ENCODE data around the gene SLC3A2.

Gene SLC3A2

GRCh38 chr11:62905927-62906531 lies 25.3 kb downstream of the SLC3A2 start:
- Histone ChIP-seq H3K27me3 (no peaks in the 10 kb centered on the region), H3K4me2 (peak overlapping the region in 3 of 11 experiments; percentile 7 to 17 (median 11); a peak in 1 of 22 replicates), H3K27ac (no peak overlapping the region), H4K20me1 (no peaks in the 10 kb centered on the region; a peak in 1 of 22 replicates), H3K9ac (no peak overlapping the region), H3K4me1 (peaks cover 0 to 25% (median 5%) of the 10 kb centered on the region in 10 experiments; a peak in 9 of 20 replicates), H3K36me3 (no peaks in the 10 kb centered on the region), H3K4me3 (no peak overlapping the region), H3K9me3 (replicated peaks in 1 of 11) (no peaks in the 10 kb centered on the region)
- no peak for TF ChIP-seq Cebpa-rat (IDR thresholded peaks at IDR 0.05)

- H3K27me3 ChIP-seq, result no peaks in the 10 kb centered on the region
- no peak overlapping the region for H3K9ac ChIP-seq
- TF ChIP-seq Cebpa-rat (IDR thresholded peaks at IDR 0.05), result no peak
- H3K9me3 ChIP-seq (replicated peaks in 1 of 11), result no peaks in the 10 kb centered on the region
- peaks cover 0 to 8% (median 3%) of the 10 kb centered on the region in 10 experiments; a peak in 7 of 20 replicates for H3K4me1 ChIP-seq
- H4K20me1 ChIP-seq, result no peaks in the 10 kb centered on the region; a peak in 1 of 22 replicates
- no peaks in the 10 kb centered on the region for H3K36me3 ChIP-seq
- no peak overlapping the region for H3K27ac ChIP-seq
- no peak overlapping the region for H3K4me2 ChIP-seq
- no peak overlapping the region for H3K4me3 ChIP-seq
Measured at GRCh38 chr11:62908468-62909072, 27.9 kb downstream of the SLC3A2 start.

GRCh38 chr11:62909107-62909894 lies 28.6 kb downstream of the SLC3A2 start:
- H4K20me1 ChIP-seq, result no peaks in the 10 kb centered on the region; a peak in 1 of 22 replicates
- no peaks in the 10 kb centered on the region for H3K36me3 ChIP-seq
- peaks cover 0 to 8% (median 2%) of the 10 kb centered on the region in 10 experiments; a peak in 3 of 20 replicates for H3K4me1 ChIP-seq
- H3K4me3 ChIP-seq, result no peak overlapping the region
- no peak overlapping the region for H3K27ac ChIP-seq
- no peak for TF ChIP-seq Cebpa-rat (IDR thresholded peaks at IDR 0.05)
- no peak overlapping the region for H3K9ac ChIP-seq
- H3K9me3 ChIP-seq (replicated peaks in 1 of 11), result no peaks in the 10 kb centered on the region
- no peaks in the 10 kb centered on the region for H3K27me3 ChIP-seq
- H3K4me2 ChIP-seq, result peak overlapping the region in 1 of 11 experiments; percentile 15; a peak in 1 of 22 replicates

- H3K4me1 ChIP-seq, result peaks cover 0 to 6% (median 2%) of the 10 kb centered on the region in 10 experiments; a peak in 3 of 20 replicates
- no peaks in the 10 kb centered on the region; a peak in 1 of 22 replicates for H4K20me1 ChIP-seq
- no peak overlapping the region for H3K4me3 ChIP-seq
- no peak overlapping the region for H3K27ac ChIP-seq
- no peaks in the 10 kb centered on the region for H3K36me3 ChIP-seq
- no peaks in the 10 kb centered on the region for H3K9me3 ChIP-seq (replicated peaks in 1 of 11)
- H3K4me2 ChIP-seq, result no peak overlapping the region
- no peaks in the 10 kb centered on the region for H3K27me3 ChIP-seq
- no peak overlapping the region for H3K9ac ChIP-seq
- no peak for TF ChIP-seq Cebpa-rat (IDR thresholded peaks at IDR 0.05)
Measured at GRCh38 chr11:62910141-62910882, 29.6 kb downstream of the SLC3A2 start.

DNA sequence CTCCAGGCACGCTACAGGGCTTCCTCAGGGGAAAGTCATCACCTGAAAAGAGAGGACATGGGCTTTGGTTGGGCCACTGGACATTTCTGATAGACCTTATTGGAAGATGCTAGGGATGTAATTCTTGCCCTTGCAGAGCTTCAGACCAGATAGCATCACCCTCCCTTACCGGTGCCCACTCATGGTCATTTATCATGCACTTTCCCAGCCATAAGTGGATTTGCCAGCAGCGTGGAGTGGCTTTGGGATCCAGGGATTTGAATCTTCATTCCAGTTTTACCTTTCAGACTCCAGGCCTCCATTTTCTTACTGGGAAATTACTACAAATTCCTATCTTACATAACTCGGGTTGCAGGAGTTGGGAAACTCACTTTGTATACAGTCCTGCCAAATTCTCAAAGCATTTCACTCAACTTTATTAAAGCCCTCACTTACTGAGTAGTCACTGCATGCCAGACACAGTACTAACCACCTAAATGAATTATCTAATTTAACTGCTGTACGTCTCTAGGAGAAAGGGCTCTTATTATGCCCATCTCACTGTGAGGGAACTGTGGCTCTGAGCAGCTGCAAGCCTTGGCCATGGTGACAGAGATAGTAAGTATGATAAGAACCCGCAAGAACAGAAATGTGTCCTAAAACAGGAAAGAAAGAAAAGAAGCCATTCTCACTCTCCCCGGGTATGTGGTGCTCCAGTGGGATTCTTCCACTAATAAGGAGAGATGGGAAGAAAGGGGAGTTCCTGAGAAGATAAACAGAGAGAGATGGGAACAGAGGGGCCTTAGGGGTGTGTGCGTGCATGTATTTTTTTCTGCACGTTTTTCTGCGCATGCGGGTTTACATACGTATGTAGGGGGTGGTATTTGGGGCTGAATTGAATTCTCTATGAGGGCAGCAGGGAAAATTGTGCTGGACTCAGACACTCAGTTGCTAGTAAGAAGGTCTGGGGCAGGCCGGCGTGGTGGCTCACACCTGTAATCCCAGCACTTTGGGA lies 30.7 kb downstream of the SLC3A2 start:
- Histone ChIP-seq H3K9ac (no peak overlapping the region), H3K36me3 (no peaks in the 10 kb centered on the region), H3K27me3 (no peaks in the 10 kb centered on the region), H3K4me3 (no peak overlapping the region), H3K9me3 (replicated peaks in 1 of 11) (no peaks in the 10 kb centered on the region), H3K4me1 (0 out of 20 replicates have a peak, but pooled peaks cover 0 to 5% (median 0%) of the 10 kb centered on the region in 10 experiments), H4K20me1 (no peaks in the 10 kb centered on the region), H3K27ac (no peak overlapping the region), H3K4me2 (no peak overlapping the region)
- no peak for TF ChIP-seq Cebpa-rat (IDR thresholded peaks at IDR 0.05)

- Histone ChIP-seq H4K20me1 (no peaks in the 10 kb centered on the region), H3K9ac (no peak overlapping the region), H3K27me3 (no peaks in the 10 kb centered on the region), H3K27ac (no peak overlapping the region), H3K4me1 (0 out of 20 replicates have a peak, but pooled peaks cover 0 to 5% (median 0%) of the 10 kb centered on the region in 10 experiments), H3K9me3 (replicated peaks in 1 of 11) (no peaks in the 10 kb centered on the region), H3K4me2 (no peak overlapping the region), H3K36me3 (no peaks in the 10 kb centered on the region), H3K4me3 (no peak overlapping the region)
- TF ChIP-seq Cebpa-rat (IDR thresholded peaks at IDR 0.05), result no peak
Measured at GRCh38 chr11:62912268-62912667, 31.6 kb downstream of the SLC3A2 start.

DNA sequence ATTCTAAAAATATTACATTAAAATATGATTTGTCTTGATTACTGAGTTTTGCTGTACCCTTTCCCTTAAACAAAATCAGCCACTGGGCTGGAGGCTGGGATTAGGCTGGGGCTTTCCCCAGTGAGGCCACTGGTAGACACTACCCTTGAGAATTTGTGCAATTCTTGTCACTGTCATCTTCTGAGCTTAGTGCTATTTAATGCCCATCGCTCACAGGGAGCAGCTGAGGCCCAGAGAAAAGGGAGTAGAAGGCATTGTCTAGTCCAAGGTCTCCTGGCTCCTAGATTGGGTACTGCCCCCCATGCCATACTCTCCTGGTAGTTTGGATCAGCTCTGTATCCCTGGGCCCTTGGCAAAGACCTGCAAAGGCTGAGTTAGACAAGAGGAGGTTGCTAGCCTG lies 33.7 kb downstream of the SLC3A2 start:
- H3K27me3 ChIP-seq, result no peaks in the 10 kb centered on the region
- no peak overlapping the region for H3K27ac ChIP-seq

More for the DNA sequence above, 33.7 kb downstream of the SLC3A2 start:
- no peak overlapping the region for H3K4me3 ChIP-seq
- H3K4me2 ChIP-seq, result peak overlapping the region in 1 of 11 experiments; percentile 29; a peak in 1 of 22 replicates
- no peak for TF ChIP-seq Cebpa-rat (IDR thresholded peaks at IDR 0.05)
- H3K9ac ChIP-seq, result no peak overlapping the region
- H3K4me1 ChIP-seq, result no peaks in the 10 kb centered on the region
- H3K36me3 ChIP-seq, result no peaks in the 10 kb centered on the region
- no peaks in the 10 kb centered on the region for H3K9me3 ChIP-seq (replicated peaks in 1 of 11)
- H4K20me1 ChIP-seq, result no peaks in the 10 kb centered on the region
